GM12875 (cell line): ENCODE measurements around the gene OR2S2.

Experiments used
- H3K4me3 ChIP-seq: one replicate; pipeline ENCODE4 v1.5.1; 2011; ENCODE audit warnings: low read depth, low read length, control low read depth
- CTCF ChIP-seq: IDR thresholded peaks from 2 replicates; pipeline ENCODE4 v1.5.1; 2011; ENCODE audit warnings: low read depth, mild to moderate bottlenecking, control low read depth, inconsistent platforms, low read length, moderate library complexity, borderline replicate concordance; ENCODE audit not compliant: insufficient read depth

The OR2S2 gene

GRCh38 chr9:35907711-35908503 is 50.0 kb downstream of the OR2S2 start:
- TF ChIP-seq CTCF: no peak
- H3K4me3 ChIP-seq: no peak overlapping the region
